GM21529 (cell line): ENCODE data around the gene RTL10.
"Not testable (repeated sequence)": the region's sequence is repeated elsewhere in the genome, so short reads cannot be mapped to it uniquely, and the experiment has no call there.

Source experiments
- ATAC-seq: cut with Tn5 transposase; IDR thresholded peaks from one replicate; pipeline ENCODE4 v1.9.1; 2021; ENCODE audit not compliant: unreplicated experiment

The RTL10 gene

GRCh38 chr22:19846620-19847344, 7.9 kb downstream of the RTL10 start:
- no peak for ATAC-seq

- no peak for ATAC-seq
Measured at GRCh38 chr22:19845054-19845722, 9.5 kb downstream of the RTL10 start.

- ATAC-seq = no peak
Measured at GRCh38 chr22:19844377-19845053, 10.2 kb downstream of the RTL10 start.

GRCh38 chr22:19843857-19844376, 10.8 kb downstream of the RTL10 start:
- no peak for ATAC-seq

- ATAC-seq = no peak
Measured at GRCh38 chr22:19843107-19843856, 11.4 kb downstream of the RTL10 start.

GRCh38 chr22:19842393-19843106, 12.1 kb downstream of the RTL10 start:
- no peak for ATAC-seq

- ATAC-seq = no peak
Measured at GRCh38 chr22:19841641-19842392, 12.9 kb downstream of the RTL10 start.

GRCh38 chr22:19840955-19841640, 13.6 kb downstream of the RTL10 start:
- no peak for ATAC-seq

GRCh38 chr22:19840059-19840458, 14.6 kb downstream of the RTL10 start:
- ATAC-seq = no peak

- no peak for ATAC-seq
Measured at GRCh38 chr22:19837915-19838314, 16.8 kb downstream of the RTL10 start.

GRCh38 chr22:19836512-19836911, 18.2 kb downstream of the RTL10 start:
- ATAC-seq = no peak

- no peak for ATAC-seq
Measured at GRCh38 chr22:19834599-19834998, 20.1 kb downstream of the RTL10 start.

GRCh38 chr22:19833327-19833726, 21.3 kb downstream of the RTL10 start:
- not testable (repeated sequence) for ATAC-seq

- ATAC-seq = no peak
Measured at GRCh38 chr22:19832476-19833108, 22.1 kb downstream of the RTL10 start.

- ATAC-seq = not testable (repeated sequence)
Measured at GRCh38 chr22:19831979-19832378, 22.7 kb downstream of the RTL10 start.

- ATAC-seq = no peak
Measured at GRCh38 chr22:19831016-19831415, 23.7 kb downstream of the RTL10 start.

GRCh38 chr22:19828035-19828401, 26.7 kb downstream of the RTL10 start:
- no peak for ATAC-seq

GRCh38 chr22:19827341-19828034, 27.2 kb downstream of the RTL10 start:
- no peak for ATAC-seq
